OCI-LY1 (cell line): ENCODE data around the gene NFIB.

Experiments
- H2AFZ ChIP-seq: fragments of 200-600 bp; sonication (generic), shearing (Covaris generic); 2 replicates; pipeline ENCODE4 v1.6.0; 2014; ENCODE audit warnings: antibody characterized with exemption, mild to moderate bottlenecking, low read length
- H3F3A ChIP-seq: fragments of 200-600 bp; sonication (generic), shearing (Covaris generic); 2 replicates; pipeline ENCODE4 v1.6.0; 2014; ENCODE audit warnings: mild to moderate bottlenecking, antibody characterized with exemption, low read length, moderate library complexity; ENCODE audit not compliant: insufficient read depth
- H3K27ac ChIP-seq: fragments of 200-600 bp; sonication (generic); 2 replicates; pipeline ENCODE4 v1.5.1; 2014; ENCODE audit warnings: low read length, mixed run types, mild to moderate bottlenecking, low read depth; ENCODE audit not compliant: poor library complexity, severe bottlenecking
- H3K27me3 ChIP-seq: fragments of 200-600 bp; sonication (generic); 2 replicates; pipeline ENCODE4 v1.6.0; 2014; ENCODE audit warnings: antibody characterized with exemption, mild to moderate bottlenecking, low read length, moderate library complexity; ENCODE audit not compliant: insufficient read depth
- H3K36me3 ChIP-seq: fragments of 200-600 bp; sonication (generic); 2 replicates; pipeline ENCODE4 v1.6.1; 2014; ENCODE audit warnings: mild to moderate bottlenecking, antibody characterized with exemption, low read length, moderate library complexity, mixed read lengths; ENCODE audit not compliant: insufficient read depth
- H3K4me1 ChIP-seq: fragments of 200-600 bp; sonication (generic); 2 replicates; pipeline ENCODE4 v1.5.1; 2014; ENCODE audit warnings: mild to moderate bottlenecking, low read length, moderate library complexity; ENCODE audit not compliant: insufficient read depth, severe bottlenecking
- H3K4me2 ChIP-seq: fragments of 200-600 bp; sonication (generic), shearing (Covaris generic); 2 replicates; pipeline ENCODE4 v1.6.1; 2014; ENCODE audit warnings: low read length
- H3K4me3 ChIP-seq: fragments of 200-600 bp; sonication (generic); 2 replicates; pipeline ENCODE4 v1.5.1; 2014; ENCODE audit warnings: low read length, low read depth, mild to moderate bottlenecking, mixed read lengths; ENCODE audit not compliant: poor library complexity, severe bottlenecking
- H3K79me2 ChIP-seq: fragments of 200-600 bp; shearing (Covaris generic); 2 replicates; pipeline ENCODE4 v1.6.1; 2016; ENCODE audit warnings: mixed run types, low read length, mixed read lengths; ENCODE audit not compliant: insufficient read depth
- H3K9ac ChIP-seq: fragments of 200-600 bp; sonication (generic), shearing (Covaris generic); 2 replicates; pipeline ENCODE4 v1.6.1; 2014; ENCODE audit warnings: mild to moderate bottlenecking, low read length, mixed read lengths
- H3K9me2 ChIP-seq: fragments of 200-600 bp; sonication (generic), shearing (Covaris generic); 2 replicates; pipeline ENCODE4 v1.6.1; 2014; ENCODE audit warnings: low read depth, mild to moderate bottlenecking, low read length, mixed read lengths
- H3K9me3 ChIP-seq: fragments of 200-600 bp; shearing (Covaris generic); 2 replicates; pipeline ENCODE4 v1.6.1; 2014; ENCODE audit warnings: low read length, mixed read lengths
- H4K20me1 ChIP-seq: fragments of 200-600 bp; sonication (generic), shearing (Covaris generic); 2 replicates; pipeline ENCODE4 v1.6.0; 2016; ENCODE audit warnings: mild to moderate bottlenecking, low read length; ENCODE audit not compliant: insufficient read depth
- CTCF ChIP-seq: fragments of 200-600 bp; sonication (generic), shearing (Covaris generic); IDR thresholded peaks from 2 replicates; pipeline ENCODE4 v1.5.1; 2017; ENCODE audit warnings: mild to moderate bottlenecking, antibody characterized with exemption, low read length, moderate library complexity, mixed read lengths
- EZH2 ChIP-seq: fragments of 200-600 bp; sonication (generic), shearing (Covaris generic); IDR thresholded peaks from 2 replicates; pipeline ENCODE4 v1.8.0; 2017; ENCODE audit warnings: borderline replicate concordance, mixed run types, mild to moderate bottlenecking, antibody characterized with exemption, low read length, moderate library complexity, mixed read lengths

NFIB gene

GRCh38 chr9:14343261-14344031 lies 29.5 kb upstream of the NFIB start:
- no peaks in the 10 kb centered on the region for H4K20me1 ChIP-seq
- H3K4me1 ChIP-seq, result no peaks in the 10 kb centered on the region
- no peak overlapping the region for H3K4me2 ChIP-seq
- H3K9me3 ChIP-seq, result no peaks in the 10 kb centered on the region
- no peak overlapping the region for H3K4me3 ChIP-seq
- TF ChIP-seq EZH2 (no peak), CTCF (no peak)
- no peaks in the 10 kb centered on the region for H3K36me3 ChIP-seq
- H3K9me2 ChIP-seq, result no peaks in the 10 kb centered on the region
- H3K9ac ChIP-seq, result no peak overlapping the region
- H3K27ac ChIP-seq, result no peak overlapping the region
- H2AFZ ChIP-seq, result no peak overlapping the region
- no peaks in the 10 kb centered on the region for H3F3A ChIP-seq
- no peaks in the 10 kb centered on the region for H3K79me2 ChIP-seq
- H3K27me3 ChIP-seq, result 0 out of 2 replicates have a peak, but pooled peaks cover 3% of the 10 kb centered on the region

DNA sequence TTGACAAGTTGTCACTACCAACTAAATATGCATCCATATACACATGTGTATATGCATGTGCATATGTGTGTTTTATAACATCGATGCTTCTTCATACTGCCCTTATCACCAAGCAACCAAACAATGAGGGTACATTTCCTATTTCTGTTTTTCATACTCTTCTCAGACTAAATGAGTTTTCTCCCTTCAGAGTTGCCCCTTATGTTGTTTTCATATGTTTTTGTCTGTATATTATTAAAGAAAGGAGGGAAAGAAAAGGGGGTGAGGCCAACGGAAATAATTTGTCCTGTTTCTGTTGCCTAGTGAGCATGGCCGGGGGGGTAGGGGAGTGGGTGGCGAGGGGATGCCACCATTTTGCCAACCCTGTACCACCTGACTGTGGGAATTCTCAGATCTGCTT lies 28.8 kb upstream of the NFIB start:
- no peaks in the 10 kb centered on the region for H3K4me1 ChIP-seq
- no peak overlapping the region for H3K4me3 ChIP-seq
- H3K27me3 ChIP-seq, result 0 out of 2 replicates have a peak, but pooled peaks cover 3% of the 10 kb centered on the region

GRCh38 chr9:14341437-14342122 lies 27.6 kb upstream of the NFIB start:
- H3K27ac ChIP-seq, result no peak overlapping the region
- H3K4me2 ChIP-seq, result no peak overlapping the region
- H2AFZ ChIP-seq, result no peak overlapping the region
- no peak overlapping the region for H3K4me3 ChIP-seq
- TF ChIP-seq EZH2 (no peak), CTCF (no peak)
- H4K20me1 ChIP-seq, result no peaks in the 10 kb centered on the region
- no peaks in the 10 kb centered on the region for H3K4me1 ChIP-seq
- H3K79me2 ChIP-seq, result no peaks in the 10 kb centered on the region
- no peaks in the 10 kb centered on the region for H3F3A ChIP-seq
- no peaks in the 10 kb centered on the region for H3K9me3 ChIP-seq
- no peaks in the 10 kb centered on the region for H3K9me2 ChIP-seq
- no peaks in the 10 kb centered on the region for H3K36me3 ChIP-seq
- H3K27me3 ChIP-seq, result 0 out of 2 replicates have a peak, but pooled peaks cover 3% of the 10 kb centered on the region
- H3K9ac ChIP-seq, result no peak overlapping the region

More for the DNA sequence above, 28.8 kb upstream of the NFIB start:
- Histone ChIP-seq H3K36me3 (no peaks in the 10 kb centered on the region), H3K27ac (no peak overlapping the region), H2AFZ (no peak overlapping the region), H3K79me2 (no peaks in the 10 kb centered on the region), H3K9ac (no peak overlapping the region), H3K9me2 (no peaks in the 10 kb centered on the region), H3K4me2 (no peak overlapping the region), H3K9me3 (no peaks in the 10 kb centered on the region), H3F3A (no peaks in the 10 kb centered on the region), H4K20me1 (no peaks in the 10 kb centered on the region)
- no peak for TF ChIP-seq EZH2
- TF ChIP-seq CTCF, result no peak
